NCI-H2029 treated with DMSO at 0.1 percent for 48 hours (cell line): ENCODE measurements around the gene SVIL.
"Not testable (repeated sequence)": the region's sequence is repeated elsewhere in the genome, so short reads cannot be mapped to it uniquely, and the experiment has no call there.

Experiments used
- DNase-seq: peaks from one replicate; lab custom pipeline; 2025; lab: John Stamatoyannopoulos, UW

Gene SVIL

DNA sequence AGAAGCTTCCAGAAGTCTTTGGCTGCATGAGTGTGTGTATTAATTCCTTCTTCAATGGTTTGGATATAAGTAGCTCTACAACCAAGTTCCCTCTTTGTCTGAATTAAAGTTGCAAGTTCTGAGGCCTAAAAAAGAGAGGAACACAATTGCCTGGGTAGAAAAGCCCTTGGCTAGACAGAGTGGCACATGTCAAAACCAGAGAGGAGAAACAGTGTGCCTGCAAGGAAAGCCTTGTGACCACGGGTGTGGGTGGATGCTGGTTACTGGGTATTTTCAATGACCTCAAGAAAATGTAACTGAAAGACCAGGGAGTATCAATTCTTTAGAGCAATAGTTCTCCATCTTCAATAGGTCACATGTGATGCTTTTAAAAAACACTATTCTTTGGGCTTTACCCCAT, 148.3 kb downstream of the SVIL start:
- DNase-seq, result no peak

- not testable (repeated sequence) for DNase-seq
Observed at GRCh38 chr10:29484677-29485076, 150.1 kb downstream of the SVIL start.

DNA sequence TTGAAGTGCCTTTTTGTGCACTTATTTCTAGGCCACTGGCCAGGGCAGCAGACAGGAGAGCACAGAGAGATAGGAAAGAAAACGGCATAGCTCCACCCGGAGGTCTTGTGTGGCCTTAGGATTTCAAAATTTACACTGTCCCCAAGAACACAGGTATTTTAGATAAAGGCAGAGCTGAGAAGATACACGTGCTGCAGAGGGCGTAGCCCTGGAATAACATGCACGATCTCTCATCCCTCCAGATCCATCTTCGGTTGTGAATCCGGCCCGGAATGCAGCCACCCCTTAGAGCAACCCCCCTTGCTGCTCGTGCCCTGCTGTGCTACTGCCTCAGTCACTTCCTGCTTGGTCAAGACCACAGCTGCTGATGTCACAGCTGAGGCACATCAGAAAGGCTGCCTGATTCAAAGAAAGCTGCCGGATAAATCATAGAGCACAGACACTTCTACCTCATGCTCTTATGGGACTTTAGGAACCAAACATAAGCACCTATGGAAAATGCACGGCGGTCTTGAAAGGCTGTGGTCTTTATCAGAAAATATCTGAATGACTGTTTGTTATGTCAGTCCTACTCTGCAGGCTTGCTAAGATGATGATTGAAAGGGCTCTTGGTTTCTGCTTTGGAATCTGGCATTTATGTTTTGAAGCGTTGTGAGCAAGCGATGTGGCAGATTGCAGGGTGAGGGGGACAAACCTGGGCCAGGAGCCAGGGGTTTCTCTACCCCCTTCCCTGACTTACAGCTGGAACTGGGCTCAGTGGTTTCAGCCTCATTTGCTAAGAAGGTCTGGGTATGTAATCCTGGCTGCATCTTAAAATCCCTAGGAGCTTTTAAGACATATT, 152.0 kb downstream of the SVIL start:
- no peak for DNase-seq

DNA sequence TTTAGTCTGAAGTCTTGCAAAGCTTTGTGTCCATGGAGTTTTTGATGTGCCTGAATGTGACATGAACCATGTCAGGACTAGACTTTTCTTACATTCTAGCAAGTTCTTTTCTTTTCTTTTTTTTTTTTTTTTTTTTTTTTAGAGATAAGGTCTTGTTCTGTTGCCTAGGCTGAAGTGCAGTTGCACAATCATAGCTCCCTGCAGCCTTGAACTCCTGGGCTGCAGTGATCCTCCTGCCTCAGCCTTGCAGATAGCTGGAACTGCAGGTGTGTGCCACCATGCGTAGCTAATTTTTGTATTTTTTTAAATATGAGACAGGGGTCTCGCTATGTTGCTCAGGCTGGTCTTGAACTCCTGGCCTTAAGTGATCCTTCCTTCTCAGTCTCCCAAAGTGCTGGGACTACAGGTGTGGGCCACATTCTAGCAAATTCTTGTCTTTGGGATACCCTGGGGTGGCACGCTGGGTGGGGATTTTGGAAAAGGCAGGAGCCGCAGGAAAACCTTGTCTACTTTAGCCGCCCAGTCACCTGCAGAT, 152.8 kb downstream of the SVIL start:
- DNase-seq, result no peak

GRCh38 chr10:29479981-29480954, 154.5 kb downstream of the SVIL start:
- no peak for DNase-seq

GRCh38 chr10:29479081-29479925, 155.5 kb downstream of the SVIL start:
- DNase-seq, result no peak

- DNase-seq, result no peak
Observed at GRCh38 chr10:29473406-29474100, 161.2 kb downstream of the SVIL start.

GRCh38 chr10:29473087-29473356, 161.7 kb downstream of the SVIL start:
- DNase-seq, result no peak

- DNase-seq, result no peak
Observed at GRCh38 chr10:29472301-29473086, 162.3 kb downstream of the SVIL start.

GRCh38 chr10:29471544-29471859, 163.3 kb downstream of the SVIL start:
- no peak for DNase-seq

DNA sequence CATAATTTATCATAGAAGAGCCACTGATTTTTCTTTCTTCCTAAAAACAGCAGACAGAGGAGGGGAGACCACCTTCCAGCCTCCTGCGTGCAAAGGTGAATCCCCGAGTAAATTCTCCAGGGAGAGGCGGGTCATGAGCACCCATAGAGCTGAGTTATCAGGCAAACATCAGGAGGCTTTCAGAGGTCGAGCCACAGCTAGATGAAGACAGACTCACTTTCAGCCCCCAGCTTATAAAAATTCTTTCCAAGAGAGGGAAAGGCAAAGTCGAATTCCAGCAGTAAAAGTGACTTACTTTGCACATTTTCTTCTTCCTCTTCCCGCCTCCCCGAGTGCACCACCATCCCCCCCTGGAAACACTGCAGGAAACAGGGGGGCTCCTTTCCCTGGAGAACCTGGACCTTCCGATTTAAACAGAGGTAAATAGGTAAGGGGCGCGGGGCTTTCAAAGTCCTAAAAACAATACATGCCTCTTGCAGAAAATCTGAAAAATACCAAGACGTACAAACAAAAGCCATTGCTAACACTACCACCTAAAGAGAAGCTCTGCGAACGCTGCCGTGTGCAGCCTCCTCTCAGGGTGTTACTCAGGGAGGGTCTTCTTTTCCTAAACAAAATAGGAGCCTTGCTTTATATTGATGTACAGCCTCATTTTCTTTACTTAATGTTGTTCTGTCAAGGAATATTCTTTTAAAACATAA, 163.8 kb downstream of the SVIL start:
- no peak for DNase-seq

GRCh38 chr10:29470355-29470705, 164.4 kb downstream of the SVIL start:
- DNase-seq, result no peak

DNA sequence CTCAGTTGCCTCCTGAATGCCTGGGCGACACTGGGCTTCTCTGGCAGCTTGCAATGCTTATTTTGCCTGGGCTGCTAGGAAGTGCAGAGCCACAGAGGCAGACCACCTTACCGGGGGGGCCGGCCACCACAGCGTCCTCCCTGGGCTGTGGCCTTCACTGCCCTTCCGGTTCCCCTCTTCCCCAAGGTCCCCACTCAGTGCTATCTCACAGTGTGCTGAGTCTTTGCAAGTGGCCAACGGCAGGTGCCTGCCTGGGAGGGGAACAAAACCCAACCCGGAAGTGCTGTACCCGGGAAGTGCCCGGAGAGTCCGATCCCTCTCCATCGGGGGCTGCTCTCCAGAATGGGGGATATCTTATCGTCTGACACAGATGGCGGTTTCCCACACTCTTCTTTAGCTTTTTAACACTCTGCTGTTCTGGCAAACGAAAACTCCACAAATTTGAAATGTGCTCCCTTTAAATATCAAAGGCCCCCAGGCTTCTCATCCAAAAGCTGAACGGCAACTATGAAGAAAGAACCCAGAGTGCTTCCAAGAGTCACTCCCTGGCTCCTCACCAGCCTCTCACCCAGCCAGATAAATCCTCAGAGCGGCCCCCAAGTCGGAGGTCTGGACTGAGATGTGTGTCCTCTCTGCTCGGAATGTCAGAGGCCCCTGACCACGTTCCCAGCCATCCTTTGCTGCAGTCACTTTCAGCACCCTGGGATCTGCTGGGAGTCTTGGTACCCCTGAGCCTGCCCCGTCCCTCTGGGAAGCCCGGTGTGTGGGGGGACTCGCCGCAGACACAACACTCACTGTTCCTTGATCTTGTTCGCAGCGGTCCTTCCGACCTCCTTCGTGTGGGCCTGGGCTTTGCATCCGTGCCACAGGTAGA, 165.1 kb downstream of the SVIL start:
- no peak for DNase-seq

DNA sequence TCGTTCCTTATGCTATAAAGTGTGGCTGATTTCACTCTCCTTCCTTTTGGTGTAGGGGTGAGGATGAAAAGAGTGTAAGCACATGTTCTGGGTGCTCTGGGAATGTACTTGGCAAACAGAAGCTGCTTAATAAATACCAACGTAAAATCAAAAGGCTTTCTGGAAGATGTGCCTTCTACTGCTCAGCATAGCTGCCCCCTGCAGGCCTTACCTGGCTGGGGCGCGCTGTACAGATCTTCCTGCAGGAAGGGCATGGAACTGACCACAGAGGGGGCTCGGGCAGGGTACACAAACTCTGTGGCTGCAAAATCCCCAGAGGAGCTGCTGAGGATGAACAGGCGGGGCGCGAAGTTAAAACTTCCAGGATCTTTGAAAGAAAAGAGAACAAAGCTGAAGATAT, 169.4 kb downstream of the SVIL start:
- no peak for DNase-seq

- DNase-seq, result not testable (repeated sequence)
Observed at GRCh38 chr10:29464671-29465171, 170.1 kb downstream of the SVIL start.

DNA sequence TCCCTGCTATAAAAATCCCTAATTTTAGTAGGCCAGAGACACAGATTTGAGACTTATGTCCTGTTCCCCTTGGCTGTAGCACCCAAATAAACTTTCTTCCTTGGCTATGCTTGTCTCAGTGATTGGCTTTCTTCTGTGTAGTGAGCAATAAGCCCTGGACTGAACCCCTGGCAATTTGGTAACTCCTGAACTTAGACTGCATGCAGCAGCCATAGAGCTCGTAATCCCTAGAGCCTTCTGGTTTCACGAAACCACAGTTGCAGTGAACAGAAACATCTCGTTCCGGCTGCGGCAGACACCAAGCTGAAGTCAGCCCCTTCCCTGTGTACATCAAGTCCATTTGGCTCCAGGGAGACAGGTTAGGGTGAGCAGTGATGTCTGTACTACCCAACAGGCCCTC, 173.7 kb downstream of the SVIL start:
- no peak for DNase-seq

DNA sequence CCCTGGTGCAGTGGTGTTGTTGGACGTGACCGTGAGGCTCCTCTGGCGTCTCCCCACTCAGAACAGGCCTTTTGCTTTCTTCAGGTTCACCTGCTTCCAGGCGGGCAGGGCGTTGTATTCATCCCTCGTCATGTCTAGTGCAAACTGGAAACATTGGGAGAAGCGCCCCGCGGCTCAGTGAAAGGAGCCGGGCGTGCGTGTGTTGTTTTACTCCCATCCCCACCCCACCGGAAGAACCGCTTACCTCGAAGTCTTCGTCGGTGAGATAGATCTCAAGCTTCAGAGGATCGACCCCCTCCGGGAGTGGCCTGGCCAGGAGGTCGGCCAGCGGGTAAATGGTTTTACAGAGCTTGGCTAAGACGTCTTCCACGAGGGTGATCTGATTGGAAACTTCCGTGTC, 176.6 kb downstream of the SVIL start:
- not testable (repeated sequence) for DNase-seq

GRCh38 chr10:29455095-29455494, 179.7 kb downstream of the SVIL start:
- no peak for DNase-seq

GRCh38 chr10:29454250-29454649, 180.5 kb downstream of the SVIL start:
- DNase-seq, result no peak
